Subcutaneous adipose tissue (tissue), 4 donors: ENCODE results near the gene OR5D16. TPM values are rescaled to one million over a fixed set of nuclear protein-coding genes. Genes with fewer than 3 reads are reported as not detected.

Source experiments
- CTCF ChIP-seq: fragments of 450-650 bp; IDR thresholded peaks from one replicate; pipeline ENCODE4 v1.5.1; 2016; ENCODE audit warnings: low read depth, mild to moderate bottlenecking, control low read depth, antibody characterized with exemption, moderate library complexity
- total RNA-seq, 4 donors: library from RNA; depleted of rRNA; stranded (reverse); fragments of >200 nt; gene quantifications; one replicate each; pipeline ENCODE4 v1.1.0, GENCODE V29; 2016

OR5D16 gene
- not detected for total RNA-seq

GRCh38 chr11:55838452-55838851, at the start of gene OR5D16:
OR5D16 (plus strand) TSS chr11:55838752; CDS start chr11:55838752, 0 bp downstream.
- no peak for TF ChIP-seq CTCF

- TF ChIP-seq CTCF = no peak
These were observed 46.9 kb upstream of the OR5D16 start for GRCh38 chr11:55791606-55792005.

GRCh38 chr11:55793321-55793720, 45.2 kb upstream of the OR5D16 start:
- no peak for TF ChIP-seq CTCF

GRCh38 chr11:55795256-55795655, 43.3 kb upstream of the OR5D16 start, which contains the start of gene OR5D14:
OR5D14 (plus strand) TSS chr11:55795556; CDS start chr11:55795556, 0 bp downstream.
- no peak for TF ChIP-seq CTCF

GRCh38 chr11:55806248-55806647, 32.3 kb upstream of the OR5D16 start:
- TF ChIP-seq CTCF = no peak

GRCh38 chr11:55811067-55811466, 27.5 kb upstream of the OR5D16 start, which contains the start of gene OR5L1:
OR5L1 (plus strand) TSS chr11:55811367; CDS start chr11:55811467, 100 bp downstream.
- TF ChIP-seq CTCF = no peak

GRCh38 chr11:55819330-55819729, 19.2 kb upstream of the OR5D16 start, which contains the start of gene OR5D18:
OR5D18 (plus strand) TSS chr11:55819630; CDS start chr11:55819630, 0 bp downstream.
- no peak for TF ChIP-seq CTCF
